GM18505 (cell line): Measurements from ENCODE around the gene BRF1.
"Not testable (repeated sequence)": the region's sequence is repeated elsewhere in the genome, so short reads cannot be mapped to it uniquely, and the experiment has no call there.

Experiments used
- ATAC-seq: cut with Tn5 transposase; IDR thresholded peaks from one replicate; pipeline ENCODE4 v1.9.1; 2021; ENCODE audit not compliant: unreplicated experiment
- POLR2A ChIP-seq: IDR thresholded peaks from 4 replicates; pipeline ENCODE4 v1.6.1; 2011; ENCODE audit warnings: borderline replicate concordance; ENCODE audit not compliant: insufficient read depth, insufficient read length; ENCODE audit errors: extremely low read depth

Gene BRF1

GRCh38 chr14:105315941-105316576 lies 15.3 kb upstream of the BRF1 start:
- ATAC-seq = no peak

GRCh38 chr14:105315211-105315721 lies 14.5 kb upstream of the BRF1 start:
- TF ChIP-seq POLR2A = no peak
- ATAC-seq = peak; percentile 20

More at GRCh38 chr14:105315941-105316576, 15.3 kb upstream of the BRF1 start:
- TF ChIP-seq POLR2A = no peak

GRCh38 chr14:105314287-105315200 lies 13.7 kb upstream of the BRF1 start, which contains the start of gene PACS2:
TSS of gene PACS2 (plus strand) at chr14:105314748. CDS start at chr14:105314919, 171 bp downstream.
- peak; percentile 28 for TF ChIP-seq POLR2A
- ATAC-seq = peak; percentile 56

- peak; percentile 25 for ATAC-seq
- no peak for TF ChIP-seq POLR2A
These were observed 12.8 kb upstream of the BRF1 start for GRCh38 chr14:105313381-105314286.

- ATAC-seq = no peak
These were observed 12.2 kb upstream of the BRF1 start for GRCh38 chr14:105312973-105313372.

GRCh38 chr14:105311838-105312237 lies 11.0 kb upstream of the BRF1 start:
- no peak for TF ChIP-seq POLR2A
- ATAC-seq = no peak

More at GRCh38 chr14:105312973-105313372, 12.2 kb upstream of the BRF1 start:
- no peak for TF ChIP-seq POLR2A

- no peak for TF ChIP-seq POLR2A
- ATAC-seq = no peak
These were observed 8.6 kb upstream of the BRF1 start for GRCh38 chr14:105309371-105309770.

GRCh38 chr14:105307052-105307727 lies 6.4 kb upstream of the BRF1 start:
- no peak for ATAC-seq
- TF ChIP-seq POLR2A = no peak

- TF ChIP-seq POLR2A = no peak
- ATAC-seq = no peak
These were observed 5.0 kb upstream of the BRF1 start for GRCh38 chr14:105305791-105306190.

GRCh38 chr14:105305345-105305744 lies 4.5 kb upstream of the BRF1 start:
- TF ChIP-seq POLR2A = no peak
- no peak for ATAC-seq

- no peak for ATAC-seq
- no peak for TF ChIP-seq POLR2A
These were observed 3.8 kb upstream of the BRF1 start for GRCh38 chr14:105304565-105304964.

GRCh38 chr14:105303949-105304348 lies 3.1 kb upstream of the BRF1 start:
- no peak for TF ChIP-seq POLR2A
- ATAC-seq = no peak

GRCh38 chr14:105301915-105302249 lies 1.1 kb upstream of the BRF1 start:
- ATAC-seq = not testable (repeated sequence)
